HepG2 (cell line): ENCODE results near the gene TMEM144. TPM values are rescaled to one million over a fixed set of nuclear protein-coding genes. Genes with fewer than 3 reads are reported as not detected.

Experiments
- HNF4G ChIP-seq, 2 experiments: sonication (generic) in 1 of 2; formaldehyde crosslinking in 1 of 2; IDR thresholded peaks; 2 replicates each; pipeline versions ENCODE4 v1.4.0 to v1.6.1; 2011 to 2020; ENCODE audit warnings: borderline replicate concordance in 2 of 2, low read depth in 2 of 2, mild to moderate bottlenecking in 2 of 2, low read length in 1 of 2, missing genetic modification reagents in 1 of 2, moderate library complexity in 1 of 2
- LCORL ChIP-seq, 2 experiments: fragments of 450-650 bp in 1 of 2; sonication (generic) in 1 of 2; formaldehyde crosslinking in 1 of 2; IDR thresholded peaks; 2 replicates each; pipeline versions ENCODE4 v1.5.0 to v1.6.1; 2017 to 2020; ENCODE audit warnings: antibody characterized with exemption in 1 of 2, missing genetic modification reagents in 1 of 2
- NR2C2 ChIP-seq: sonication (generic); formaldehyde crosslinking; IDR thresholded peaks from 2 replicates; pipeline ENCODE4 v1.4.0; 2020; ENCODE audit warnings: missing genetic modification reagents, mild to moderate bottlenecking, moderate library complexity, borderline replicate concordance
- POGZ ChIP-seq: sonication (generic); formaldehyde crosslinking; IDR thresholded peaks from 2 replicates; pipeline ENCODE4 v1.4.0; 2020; ENCODE audit warnings: mild to moderate bottlenecking, missing genetic modification reagents
- POLR2G ChIP-seq: fragments of 200-400 bp; formaldehyde crosslinking; IDR thresholded peaks from 2 replicates; pipeline ENCODE4 v1.6.1; 2018; ENCODE audit warnings: mild to moderate bottlenecking, low read depth, low read length, moderate library complexity
- SRSF1 ChIP-seq: fragments of 200-400 bp; formaldehyde crosslinking; optimal IDR thresholded peaks from 2 replicates; pipeline ENCODE3; 2017; ENCODE audit warnings: mild to moderate bottlenecking, low read depth, low read length, moderate library complexity
- THAP11 ChIP-seq: IDR thresholded peaks from 2 replicates; pipeline ENCODE4 v1.6.1; 2016; ENCODE audit warnings: missing biosample characterization, missing genetic modification reagents
- ZFP36 ChIP-seq: fragments of 150-350 bp; IDR thresholded peaks from 2 replicates; pipeline ENCODE4 v1.6.1; 2018; ENCODE audit warnings: borderline replicate concordance, low read length, low read depth; ENCODE audit not compliant: partially characterized antibody
- ZNF143 ChIP-seq: sonication (generic); formaldehyde crosslinking; IDR thresholded peaks from 2 replicates; pipeline ENCODE4 v1.4.0; 2020; ENCODE audit warnings: missing genetic modification reagents
- ZNF333 ChIP-seq: sonication (generic); formaldehyde crosslinking; IDR thresholded peaks from 2 replicates; pipeline ENCODE4 v1.4.0; 2020; ENCODE audit warnings: mild to moderate bottlenecking, missing genetic modification reagents, borderline replicate concordance
- polyA plus RNA-seq, 8 experiments: library from polyadenylated mRNA; depleted of rRNA in 3 of 8; stranded (reverse) in 7 of 8; unstranded in 1 of 8; fragments of >200 nt; fragmentation: Illumina TruSeq in 4 of 8; extraction: Trizol in 4 of 8; gene quantifications; 2 replicates each; pipeline versions ENCODE4 v1.2.1 to v1.2.3, GENCODE V29; 2011 to 2016; ENCODE audit warnings: low read depth in 4 of 8, missing spikeins in 1 of 8, mixed read lengths in 1 of 8; ENCODE audit not compliant: insufficient read depth in 1 of 8
- total RNA-seq, 5 experiments: library from RNA; depleted of rRNA; stranded (reverse); fragments of >200 nt; fragmentation: Illumina TruSeq; extraction: Trizol; gene quantifications; 2 replicates each; pipeline ENCODE4 v1.2.3, GENCODE V29; 2016; ENCODE audit warnings: low read depth in 1 of 5
- TF ChIP-seq, protein P1 (sequence below): sonication (generic); formaldehyde crosslinking; IDR thresholded peaks from 2 replicates; pipeline ENCODE4 v1.5.1; 2020; ENCODE audit warnings: missing genetic modification reagents, mild to moderate bottlenecking, borderline replicate concordance
- TF ChIP-seq, protein P2 (sequence below): sonication (generic); formaldehyde crosslinking; IDR thresholded peaks from 2 replicates; pipeline ENCODE4 v1.4.0; 2020; ENCODE audit warnings: mild to moderate bottlenecking, low read depth, missing genetic modification reagents
- TF ChIP-seq, protein P3 (sequence below): IDR thresholded peaks from 2 replicates; pipeline ENCODE4 v1.6.1; 2016; ENCODE audit warnings: missing biosample characterization, missing genetic modification reagents, low read depth
- TF ChIP-seq, protein P4 (sequence below): sonication (generic); formaldehyde crosslinking; IDR thresholded peaks from 2 replicates; pipeline ENCODE4 v1.4.0; 2020; ENCODE audit warnings: mild to moderate bottlenecking, missing genetic modification reagents, borderline replicate concordance
- TF ChIP-seq, protein P5 (sequence below): IDR thresholded peaks from 2 replicates; pipeline ENCODE4 v1.6.1; 2016; ENCODE audit warnings: low read depth, missing genetic modification reagents, missing compliant biosample characterization

TMEM144 gene
- total and polyA plus RNA-seq, 2 of the 13 experiments (the other 11 are each of a cell fraction or from before 2014, with no cell fraction given) = 10.9 to 12.3 TPM

DNA sequence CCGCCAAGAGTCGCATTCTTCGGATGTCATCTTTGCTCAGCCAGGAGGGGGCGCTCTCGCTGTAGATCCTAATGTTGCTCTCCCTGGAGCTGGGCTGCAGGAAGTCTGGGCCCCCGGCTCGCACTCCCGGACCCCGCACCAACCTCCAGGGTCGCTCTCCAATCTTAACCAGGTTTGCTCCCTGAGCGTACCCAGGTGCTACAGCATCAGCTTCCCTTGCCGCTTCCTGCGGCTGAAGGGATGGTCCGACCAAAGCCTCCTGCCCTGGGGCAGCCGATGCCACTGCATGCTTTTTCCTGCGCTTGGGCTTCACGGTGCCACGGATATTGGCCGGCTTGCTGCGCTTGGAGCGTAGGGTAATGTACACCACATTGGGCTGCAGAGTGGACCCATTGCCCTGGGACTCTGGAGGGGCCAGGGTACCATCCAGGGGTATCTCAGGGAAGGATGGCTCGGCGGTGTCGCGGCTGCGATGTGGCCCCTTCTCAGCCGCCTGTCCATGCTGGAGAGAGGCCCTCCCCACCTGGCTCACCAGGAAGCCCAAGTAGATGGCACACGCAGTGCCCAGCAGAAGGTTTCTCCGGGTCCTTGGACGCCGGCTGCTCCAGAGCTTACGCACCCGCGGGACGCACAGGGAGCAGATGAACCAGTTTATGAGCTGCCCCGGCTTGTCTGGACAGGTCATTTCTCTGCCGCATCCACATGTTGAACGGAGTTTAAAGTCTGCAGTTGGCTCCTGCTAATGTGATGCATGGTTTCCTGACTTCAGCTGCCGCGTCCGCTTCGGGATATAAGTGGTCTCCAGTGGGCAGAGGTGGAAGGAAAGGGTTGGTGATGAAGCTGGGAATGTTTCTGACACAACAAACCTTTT lies 39.4 kb upstream of the TMEM144 start (continued):
- TF ChIP-seq LCORL (IDR thresholded peaks at IDR 0.05) (no peak), LCORL (CRISPR knock-in tag; IDR thresholded peaks at IDR 0.05) (peak; percentile 44; the same call in 1 of the 2 replicates), NR2C2 (CRISPR knock-in tag) (peak; percentile 36; the same call in 1 of the 2 replicates), SRSF1 (peak; percentile 20), POLR2G (peak; percentile 68), THAP11 (CRISPR knock-in tag) (peak; percentile 28; the same call in 1 of the 2 replicates), ZNF333 (CRISPR knock-in tag) (peak; percentile 38; the same call in 1 of the 2 replicates), ZNF143 (CRISPR knock-in tag) (0 out of 2 replicates have a peak, but pooled peaks have one; percentile 6), HNF4G (IDR thresholded peaks at IDR 0.05; ENCODE audit: borderline replicate concordance, low read depth, low read length) (no peak), HNF4G (CRISPR knock-in tag; IDR thresholded peaks at IDR 0.05; ENCODE audit: borderline replicate concordance, low read depth) (peak; percentile 4; the same call in 1 of the 2 replicates), ZFP36 (no peak), POGZ (CRISPR knock-in tag) (peak; percentile 71)
- TF ChIP-seq, protein P1, sequence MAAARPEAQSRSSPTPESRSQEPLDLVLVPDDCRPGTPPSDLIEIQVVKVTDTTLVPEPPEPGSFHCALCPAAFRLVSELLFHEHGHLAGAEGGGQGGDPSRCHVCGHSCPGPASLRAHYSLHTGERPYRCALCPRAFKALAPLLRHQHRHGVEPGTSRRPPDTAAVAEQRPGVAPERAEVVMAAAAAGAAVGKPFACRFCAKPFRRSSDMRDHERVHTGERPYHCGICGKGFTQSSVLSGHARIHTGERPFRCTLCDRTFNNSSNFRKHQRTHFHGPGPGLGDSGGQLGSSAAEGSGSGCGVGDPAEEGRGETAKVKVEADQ = peak; percentile 41; the same call in 1 of the 2 replicates
- TF ChIP-seq, protein P2, sequence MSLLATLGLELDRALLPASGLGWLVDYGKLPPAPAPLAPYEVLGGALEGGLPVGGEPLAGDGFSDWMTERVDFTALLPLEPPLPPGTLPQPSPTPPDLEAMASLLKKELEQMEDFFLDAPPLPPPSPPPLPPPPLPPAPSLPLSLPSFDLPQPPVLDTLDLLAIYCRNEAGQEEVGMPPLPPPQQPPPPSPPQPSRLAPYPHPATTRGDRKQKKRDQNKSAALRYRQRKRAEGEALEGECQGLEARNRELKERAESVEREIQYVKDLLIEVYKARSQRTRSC (CRISPR knock-in tag) = 0 out of 2 replicates have a peak, but pooled peaks have one; percentile 40
- TF ChIP-seq, protein P3, sequence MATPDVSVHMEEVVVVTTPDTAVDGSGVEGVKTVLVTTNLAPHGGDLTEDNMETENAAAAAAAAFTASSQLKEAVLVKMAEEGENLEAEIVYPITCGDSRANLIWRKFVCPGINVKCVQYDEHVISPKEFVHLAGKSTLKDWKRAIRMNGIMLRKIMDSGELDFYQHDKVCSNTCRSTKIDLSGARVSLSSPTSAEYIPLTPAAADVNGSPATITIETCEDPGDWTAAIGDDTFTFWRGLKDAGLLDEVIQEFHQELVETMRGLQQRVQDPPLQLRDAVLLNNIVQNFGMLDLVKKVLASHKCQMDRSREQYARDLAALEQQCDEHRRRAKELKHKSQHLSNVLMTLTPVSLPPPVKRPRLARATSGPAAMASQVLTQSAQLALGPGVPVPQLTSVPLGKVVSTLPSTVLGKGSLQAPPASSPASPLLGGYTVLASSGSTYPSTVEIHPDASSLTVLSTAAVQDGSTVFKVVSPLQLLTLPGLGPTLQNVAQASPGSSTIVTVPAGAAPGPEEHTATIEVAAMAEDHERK (CRISPR knock-in tag) = no peak
- TF ChIP-seq, protein P4, sequence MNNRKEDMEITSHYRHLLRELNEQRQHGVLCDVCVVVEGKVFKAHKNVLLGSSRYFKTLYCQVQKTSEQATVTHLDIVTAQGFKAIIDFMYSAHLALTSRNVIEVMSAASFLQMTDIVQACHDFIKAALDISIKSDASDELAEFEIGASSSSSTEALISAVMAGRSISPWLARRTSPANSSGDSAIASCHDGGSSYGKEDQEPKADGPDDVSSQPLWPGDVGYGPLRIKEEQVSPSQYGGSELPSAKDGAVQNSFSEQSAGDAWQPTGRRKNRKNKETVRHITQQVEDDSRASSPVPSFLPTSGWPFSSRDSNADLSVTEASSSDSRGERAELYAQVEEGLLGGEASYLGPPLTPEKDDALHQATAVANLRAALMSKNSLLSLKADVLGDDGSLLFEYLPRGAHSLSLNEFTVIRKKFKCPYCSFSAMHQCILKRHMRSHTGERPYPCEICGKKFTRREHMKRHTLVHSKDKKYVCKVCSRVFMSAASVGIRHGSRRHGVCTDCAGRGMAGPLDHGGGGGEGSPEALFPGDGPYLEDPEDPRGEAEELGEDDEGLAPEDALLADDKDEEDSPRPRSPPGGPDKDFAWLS (CRISPR knock-in tag) = peak; percentile 85; the same call in 1 of the 2 replicates
- TF ChIP-seq, protein P5, sequence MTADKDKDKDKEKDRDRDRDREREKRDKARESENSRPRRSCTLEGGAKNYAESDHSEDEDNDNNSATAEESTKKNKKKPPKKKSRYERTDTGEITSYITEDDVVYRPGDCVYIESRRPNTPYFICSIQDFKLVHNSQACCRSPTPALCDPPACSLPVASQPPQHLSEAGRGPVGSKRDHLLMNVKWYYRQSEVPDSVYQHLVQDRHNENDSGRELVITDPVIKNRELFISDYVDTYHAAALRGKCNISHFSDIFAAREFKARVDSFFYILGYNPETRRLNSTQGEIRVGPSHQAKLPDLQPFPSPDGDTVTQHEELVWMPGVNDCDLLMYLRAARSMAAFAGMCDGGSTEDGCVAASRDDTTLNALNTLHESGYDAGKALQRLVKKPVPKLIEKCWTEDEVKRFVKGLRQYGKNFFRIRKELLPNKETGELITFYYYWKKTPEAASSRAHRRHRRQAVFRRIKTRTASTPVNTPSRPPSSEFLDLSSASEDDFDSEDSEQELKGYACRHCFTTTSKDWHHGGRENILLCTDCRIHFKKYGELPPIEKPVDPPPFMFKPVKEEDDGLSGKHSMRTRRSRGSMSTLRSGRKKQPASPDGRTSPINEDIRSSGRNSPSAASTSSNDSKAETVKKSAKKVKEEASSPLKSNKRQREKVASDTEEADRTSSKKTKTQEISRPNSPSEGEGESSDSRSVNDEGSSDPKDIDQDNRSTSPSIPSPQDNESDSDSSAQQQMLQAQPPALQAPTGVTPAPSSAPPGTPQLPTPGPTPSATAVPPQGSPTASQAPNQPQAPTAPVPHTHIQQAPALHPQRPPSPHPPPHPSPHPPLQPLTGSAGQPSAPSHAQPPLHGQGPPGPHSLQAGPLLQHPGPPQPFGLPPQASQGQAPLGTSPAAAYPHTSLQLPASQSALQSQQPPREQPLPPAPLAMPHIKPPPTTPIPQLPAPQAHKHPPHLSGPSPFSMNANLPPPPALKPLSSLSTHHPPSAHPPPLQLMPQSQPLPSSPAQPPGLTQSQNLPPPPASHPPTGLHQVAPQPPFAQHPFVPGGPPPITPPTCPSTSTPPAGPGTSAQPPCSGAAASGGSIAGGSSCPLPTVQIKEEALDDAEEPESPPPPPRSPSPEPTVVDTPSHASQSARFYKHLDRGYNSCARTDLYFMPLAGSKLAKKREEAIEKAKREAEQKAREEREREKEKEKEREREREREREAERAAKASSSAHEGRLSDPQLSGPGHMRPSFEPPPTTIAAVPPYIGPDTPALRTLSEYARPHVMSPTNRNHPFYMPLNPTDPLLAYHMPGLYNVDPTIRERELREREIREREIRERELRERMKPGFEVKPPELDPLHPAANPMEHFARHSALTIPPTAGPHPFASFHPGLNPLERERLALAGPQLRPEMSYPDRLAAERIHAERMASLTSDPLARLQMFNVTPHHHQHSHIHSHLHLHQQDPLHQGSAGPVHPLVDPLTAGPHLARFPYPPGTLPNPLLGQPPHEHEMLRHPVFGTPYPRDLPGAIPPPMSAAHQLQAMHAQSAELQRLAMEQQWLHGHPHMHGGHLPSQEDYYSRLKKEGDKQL (CRISPR knock-in tag) = no peak
